GM19025 (cell line): Measurements from ENCODE around the gene SPINT1.
A peak's percentile ranks its signal among the peaks of the same experiment; 100 is the strongest.

ENCODE experiments used
- ATAC-seq: cut with Tn5 transposase; IDR thresholded peaks from one replicate; pipeline ENCODE4 v1.9.1; 2021; ENCODE audit warnings: mild to moderate bottlenecking, low read depth, moderate library complexity; ENCODE audit not compliant: unreplicated experiment

SPINT1 gene, protein sequence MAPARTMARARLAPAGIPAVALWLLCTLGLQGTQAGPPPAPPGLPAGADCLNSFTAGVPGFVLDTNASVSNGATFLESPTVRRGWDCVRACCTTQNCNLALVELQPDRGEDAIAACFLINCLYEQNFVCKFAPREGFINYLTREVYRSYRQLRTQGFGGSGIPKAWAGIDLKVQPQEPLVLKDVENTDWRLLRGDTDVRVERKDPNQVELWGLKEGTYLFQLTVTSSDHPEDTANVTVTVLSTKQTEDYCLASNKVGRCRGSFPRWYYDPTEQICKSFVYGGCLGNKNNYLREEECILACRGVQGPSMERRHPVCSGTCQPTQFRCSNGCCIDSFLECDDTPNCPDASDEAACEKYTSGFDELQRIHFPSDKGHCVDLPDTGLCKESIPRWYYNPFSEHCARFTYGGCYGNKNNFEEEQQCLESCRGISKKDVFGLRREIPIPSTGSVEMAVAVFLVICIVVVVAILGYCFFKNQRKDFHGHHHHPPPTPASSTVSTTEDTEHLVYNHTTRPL

DNA sequence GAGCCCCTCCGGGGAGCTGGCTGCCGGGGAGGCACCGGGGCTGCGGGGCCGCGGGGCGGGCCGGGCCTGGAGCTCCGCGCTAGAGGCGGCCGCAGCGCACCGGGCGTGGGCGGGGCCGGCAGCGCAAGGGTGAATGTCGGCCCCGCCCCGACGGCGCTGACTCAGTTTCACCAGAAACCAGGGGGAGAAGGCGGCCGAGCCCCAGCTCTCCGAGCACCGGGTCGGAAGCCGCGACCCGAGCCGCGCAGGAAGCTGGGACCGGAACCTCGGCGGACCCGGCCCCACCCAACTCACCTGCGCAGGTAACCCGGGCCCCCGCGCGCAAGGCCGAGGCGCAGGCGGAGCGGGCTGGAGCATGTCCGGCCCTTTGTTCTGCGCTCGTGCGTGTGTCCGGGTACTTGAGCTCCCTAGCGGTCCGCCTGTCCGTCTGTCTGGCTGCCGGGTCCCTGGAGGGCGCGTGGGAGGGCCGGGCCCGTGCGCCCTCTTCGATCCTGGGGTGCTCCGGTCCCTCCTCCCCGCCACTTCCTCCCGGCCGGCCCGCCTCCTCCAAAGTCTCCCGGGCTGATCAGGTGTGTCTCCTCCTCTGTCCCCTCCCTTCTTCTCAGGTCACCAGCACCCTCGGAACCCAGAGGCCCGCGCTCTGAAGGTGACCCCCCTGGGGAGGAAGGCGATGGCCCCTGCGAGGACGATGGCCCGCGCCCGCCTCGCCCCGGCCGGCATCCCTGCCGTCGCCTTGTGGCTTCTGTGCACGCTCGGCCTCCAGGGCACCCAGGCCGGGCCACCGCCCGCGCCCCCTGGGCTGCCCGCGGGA is at the start of gene SPINT1:
Gene SPINT1 (plus strand): TSS at position 164 of the 811 bp plus-strand sequence. CDS start 507 bp downstream, at position 671.
- ATAC-seq, result no peak

DNA sequence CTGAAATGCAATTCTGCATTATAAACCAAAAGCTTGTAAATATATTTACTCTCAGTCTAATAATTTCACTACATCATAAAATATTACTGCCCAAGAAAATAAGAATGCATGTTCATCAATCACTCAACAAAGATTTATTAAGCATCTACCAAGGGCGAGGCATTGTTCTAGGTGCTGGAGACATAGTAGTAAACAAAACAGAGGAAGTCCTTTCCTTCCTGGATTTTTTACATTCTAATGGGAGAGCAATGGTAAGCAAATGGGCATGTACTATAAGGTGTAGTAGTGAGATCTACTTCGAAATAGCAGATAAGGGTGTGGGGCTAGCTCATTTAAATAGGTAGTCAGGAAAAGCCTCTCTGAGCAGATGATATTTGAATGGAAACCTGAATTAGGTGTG is 47.8 kb upstream of the SPINT1 start:
- no peak for ATAC-seq

DNA sequence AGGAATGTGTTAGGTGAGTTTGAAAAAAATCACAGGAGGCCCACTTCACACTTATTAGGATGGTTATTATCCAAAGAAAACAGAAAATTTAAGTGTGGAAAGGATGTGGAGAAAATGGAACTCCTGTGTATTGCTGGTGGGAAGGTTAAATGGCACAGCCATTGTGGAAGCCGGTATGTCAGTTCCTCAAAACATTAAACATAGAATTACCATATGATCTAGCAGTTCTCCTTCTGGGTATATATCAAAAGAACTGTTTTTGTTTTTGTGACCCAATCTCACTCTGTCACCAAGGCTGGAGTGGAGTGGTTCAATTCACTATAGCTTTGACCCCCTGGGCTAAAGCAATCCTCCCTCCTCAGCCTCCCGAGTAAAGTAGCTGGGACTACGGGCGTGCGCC is 47.3 kb upstream of the SPINT1 start:
- no peak for ATAC-seq

DNA sequence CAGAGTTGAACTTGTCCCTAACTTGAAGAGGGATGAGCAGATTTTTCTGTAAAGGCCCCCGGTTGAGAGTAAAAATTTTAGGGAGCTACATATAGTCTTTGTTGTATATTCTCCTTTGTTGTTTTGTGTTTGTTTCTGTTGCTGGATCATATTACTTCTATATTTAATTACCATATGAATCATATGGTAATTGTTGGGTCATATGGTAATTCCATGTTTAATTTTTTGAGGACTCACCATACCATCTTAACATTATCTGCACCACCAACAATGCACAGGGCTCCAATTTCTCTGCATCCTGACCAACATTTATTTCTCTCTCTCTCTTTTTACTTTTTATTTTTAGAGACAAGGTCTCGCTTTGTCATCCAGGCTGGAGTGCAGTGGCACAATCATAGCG is 44.3 kb upstream of the SPINT1 start:
- ATAC-seq, result no peak

DNA sequence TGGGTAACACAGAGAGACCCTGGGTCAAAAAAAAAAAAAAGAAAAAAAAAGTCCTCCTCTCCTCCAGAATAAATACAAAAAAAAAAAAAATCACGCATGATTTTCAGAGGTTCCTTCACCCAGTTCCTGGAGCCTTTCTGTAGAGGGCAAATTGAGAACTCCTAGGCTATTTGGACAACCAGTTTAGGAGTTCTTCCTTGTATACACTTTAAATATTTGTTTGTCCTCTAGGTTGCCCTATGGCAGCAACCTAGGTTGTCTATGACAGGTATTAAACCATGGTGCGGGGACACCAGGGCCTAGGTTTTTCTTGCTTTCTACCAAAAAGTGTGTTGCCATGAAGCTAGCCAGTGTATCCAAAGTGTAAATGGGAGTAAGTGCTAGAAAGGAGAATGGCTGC is 40.8 kb upstream of the SPINT1 start:
- ATAC-seq, result no peak

DNA sequence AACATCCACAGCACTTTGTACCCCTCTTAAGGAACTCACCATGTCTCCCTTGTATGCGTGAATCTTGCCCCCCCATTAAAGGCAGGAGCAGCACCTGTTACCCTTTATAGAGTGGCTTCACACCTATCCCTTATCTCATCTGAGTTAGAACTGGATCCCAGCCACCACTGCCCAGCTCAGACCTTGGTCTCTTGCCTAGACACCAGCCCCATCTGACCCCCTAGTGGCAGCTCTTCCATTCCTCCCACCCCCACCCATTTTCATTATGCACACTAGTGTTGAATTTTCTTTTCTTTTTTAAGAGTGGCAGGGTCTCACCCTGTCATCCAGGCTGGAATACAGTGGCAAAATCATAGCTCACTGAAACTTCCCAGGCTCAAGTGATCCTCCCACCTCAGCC is 40.2 kb upstream of the SPINT1 start:
- ATAC-seq, result no peak

DNA sequence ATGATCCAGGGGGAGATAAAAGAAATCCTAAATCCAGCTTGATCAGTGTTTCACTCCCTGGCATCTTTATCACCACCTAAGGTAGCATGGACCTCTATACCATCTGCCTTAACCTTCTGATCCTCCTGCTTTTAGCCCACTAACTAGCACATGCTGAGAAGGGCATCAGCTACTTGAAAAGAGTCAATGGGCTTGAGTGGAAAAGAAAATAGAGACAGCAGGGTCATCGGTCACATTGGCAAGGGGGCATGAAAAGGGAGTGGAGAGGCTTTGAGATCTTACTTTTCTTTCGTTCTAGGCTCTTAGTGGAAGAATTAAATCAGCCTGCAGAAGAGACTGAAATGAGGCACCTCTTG is 37.2 kb upstream of the SPINT1 start:
- ATAC-seq, result no peak

DNA sequence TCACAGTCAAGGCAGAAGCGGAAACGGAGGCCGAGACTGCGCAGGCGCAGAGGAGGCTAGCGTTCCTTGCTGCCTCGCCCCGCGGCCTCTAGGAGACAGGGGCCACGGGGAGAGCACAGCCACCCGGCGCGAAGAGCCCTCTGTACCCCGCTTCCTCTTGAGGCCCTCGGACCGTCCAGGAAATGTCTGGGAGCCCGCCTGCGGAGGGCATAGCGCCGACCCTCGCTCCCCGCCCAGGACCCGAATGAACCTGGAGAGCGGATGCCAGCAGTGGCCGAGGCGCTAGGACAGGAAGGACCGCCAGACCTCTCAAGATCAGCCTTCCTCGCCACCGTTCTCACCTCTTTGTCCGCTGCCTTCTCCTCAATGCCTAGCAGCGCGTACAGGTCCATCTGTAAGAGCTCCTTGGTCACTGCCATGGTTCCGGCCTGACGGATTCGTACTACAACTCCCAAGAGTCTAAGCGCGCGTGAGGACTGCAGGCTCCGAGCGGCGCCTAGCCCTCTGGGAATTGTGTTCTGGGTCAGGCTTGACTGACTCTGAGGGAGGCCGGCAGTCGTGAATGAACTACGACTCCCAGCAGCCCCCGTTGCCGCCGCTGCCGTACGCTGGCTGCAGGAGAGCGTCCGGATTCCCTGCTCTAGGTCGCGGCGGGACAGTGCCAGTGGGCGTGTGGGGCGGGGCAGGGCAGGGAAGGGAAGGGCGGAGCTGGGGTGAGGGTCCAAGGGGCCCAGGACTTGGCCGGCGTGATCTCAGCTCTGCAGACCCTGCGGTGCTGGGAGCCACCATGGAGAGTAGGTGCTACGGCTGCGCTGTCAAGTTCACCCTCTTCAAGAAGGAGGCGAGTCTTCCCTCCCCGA is 36.6 kb upstream of the SPINT1 start, which contains the start of the genes DNAJC17 and ZFYVE19:
Gene DNAJC17 (minus strand): TSS at position 446 of the 860 bp plus-strand sequence. CDS start 27 bp downstream, at position 419.
Gene ZFYVE19 (plus strand): TSS at position 62 of the 860 bp plus-strand sequence. CDS start 501 bp downstream, at position 563.
- peak; percentile 90 for ATAC-seq

DNA sequence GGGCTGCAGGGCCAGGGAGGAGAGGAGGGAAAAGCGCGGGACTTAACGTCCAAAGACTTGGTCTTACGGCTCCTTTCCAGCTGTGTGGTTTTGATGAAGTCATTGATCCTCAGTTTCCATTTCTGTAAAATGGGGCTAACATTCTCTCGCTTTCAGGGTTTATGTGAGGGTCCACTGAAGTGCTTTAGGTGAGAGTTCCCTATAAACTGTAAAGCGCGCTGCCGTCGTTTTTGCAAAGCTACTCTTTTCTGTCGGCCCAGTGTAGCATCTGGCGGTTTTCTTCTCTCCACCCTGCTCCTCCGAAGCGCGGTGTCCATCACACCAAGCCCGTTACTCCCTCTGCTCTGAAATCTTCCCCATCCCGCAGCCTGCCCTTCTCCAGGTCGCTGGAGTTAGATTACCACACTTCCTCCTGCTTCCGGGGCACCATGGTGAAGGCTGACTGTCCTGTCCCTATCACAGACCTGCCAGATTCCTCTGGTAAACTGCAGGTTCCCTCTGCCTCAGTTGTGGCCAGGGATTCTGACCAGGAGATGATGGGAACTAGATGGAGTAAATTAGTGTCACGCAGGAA is 35.9 kb upstream of the SPINT1 start:
- no peak for ATAC-seq

DNA sequence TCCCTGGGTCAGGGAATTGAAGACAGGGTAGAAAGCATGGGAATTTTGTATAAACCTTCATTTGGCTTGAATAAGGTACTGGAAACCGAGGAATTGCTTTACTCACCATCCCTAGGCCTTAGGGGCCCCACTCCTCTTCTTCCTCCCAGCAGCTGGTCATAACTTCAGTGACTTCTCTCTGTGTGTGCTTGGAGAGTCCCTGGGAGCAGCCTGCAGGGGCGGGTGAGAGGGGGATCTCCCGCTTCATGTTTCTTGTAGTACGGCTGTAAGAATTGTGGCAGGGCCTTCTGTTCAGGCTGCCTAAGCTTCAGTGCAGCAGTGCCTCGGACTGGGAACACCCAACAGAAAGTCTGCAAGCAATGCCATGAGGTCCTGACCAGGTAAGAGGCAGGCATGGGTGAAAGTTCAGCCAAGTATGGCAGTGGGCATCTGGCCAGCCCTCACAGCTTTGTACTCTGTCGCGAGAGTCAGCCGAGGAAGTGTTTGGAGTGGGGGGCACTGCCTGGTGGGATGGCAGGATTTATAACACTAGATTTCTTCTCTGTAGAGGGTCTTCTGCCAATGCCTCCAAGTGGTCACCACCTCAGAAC is 34.9 kb upstream of the SPINT1 start:
- ATAC-seq, result no peak

DNA sequence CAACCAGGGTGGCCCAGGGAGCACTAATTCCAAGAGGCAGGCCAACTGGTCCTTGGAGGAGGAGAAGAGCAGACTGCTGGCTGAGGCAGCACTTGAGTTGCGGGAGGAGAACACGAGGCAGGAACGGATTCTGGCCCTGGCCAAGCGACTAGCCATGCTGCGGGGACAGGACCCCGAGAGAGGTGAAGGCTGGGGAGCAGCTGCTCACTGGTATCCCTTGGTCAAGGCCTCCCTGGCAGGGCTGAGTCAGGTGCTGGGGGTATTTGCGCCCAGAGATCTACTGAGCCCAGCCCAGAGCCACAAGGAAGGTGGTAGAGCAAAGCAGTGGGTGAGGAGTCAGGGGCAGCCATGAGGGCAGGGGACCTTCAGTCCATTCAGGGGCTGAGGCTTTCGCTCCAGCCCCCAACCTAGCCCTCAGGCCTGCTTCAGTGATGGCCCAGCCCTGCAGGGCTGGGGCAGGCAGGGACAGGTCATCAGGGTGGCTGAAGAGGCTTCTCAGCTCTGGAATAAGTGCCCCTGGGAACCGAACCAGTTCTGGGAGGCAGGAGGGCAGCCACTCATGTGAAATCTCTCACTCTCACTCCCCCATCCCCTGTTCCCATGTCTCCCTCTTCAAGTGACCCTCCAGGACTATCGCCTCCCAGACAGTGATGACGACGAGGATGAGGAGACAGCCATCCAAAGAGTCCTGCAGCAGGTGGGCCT is 31.0 kb upstream of the SPINT1 start:
- no peak for ATAC-seq

DNA sequence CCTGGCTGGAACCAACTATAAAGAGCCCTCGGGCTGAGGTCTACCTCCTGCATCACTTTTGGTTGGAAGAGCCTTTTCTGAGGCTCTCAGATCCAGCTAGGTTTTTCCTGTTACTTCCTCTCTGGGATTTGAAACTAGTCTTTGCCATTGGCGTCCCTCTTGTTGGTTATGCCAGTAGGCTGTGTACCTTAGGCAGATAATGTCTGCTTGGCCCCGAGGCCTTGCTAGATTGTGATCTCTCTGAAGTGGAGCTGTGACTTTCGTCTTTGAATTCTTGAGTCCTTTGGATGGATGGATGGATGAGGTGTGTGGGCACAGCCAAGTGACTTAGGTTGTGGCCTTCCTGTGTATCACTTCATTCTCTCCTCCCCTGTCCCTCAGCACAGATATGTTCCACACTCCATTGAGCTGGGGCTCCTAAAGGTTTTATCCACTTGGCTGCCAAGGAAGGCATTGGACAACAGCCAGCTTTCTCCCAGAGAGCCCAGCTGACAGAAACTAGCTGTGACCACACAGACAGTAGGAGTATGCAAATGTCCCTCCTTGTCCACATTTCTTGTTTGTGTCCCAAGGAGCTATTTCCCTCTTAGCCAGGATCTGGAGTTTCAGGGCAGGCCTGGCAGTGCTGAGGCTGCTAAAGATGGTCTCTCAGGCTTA is 28.7 kb upstream of the SPINT1 start:
- ATAC-seq, result no peak

DNA sequence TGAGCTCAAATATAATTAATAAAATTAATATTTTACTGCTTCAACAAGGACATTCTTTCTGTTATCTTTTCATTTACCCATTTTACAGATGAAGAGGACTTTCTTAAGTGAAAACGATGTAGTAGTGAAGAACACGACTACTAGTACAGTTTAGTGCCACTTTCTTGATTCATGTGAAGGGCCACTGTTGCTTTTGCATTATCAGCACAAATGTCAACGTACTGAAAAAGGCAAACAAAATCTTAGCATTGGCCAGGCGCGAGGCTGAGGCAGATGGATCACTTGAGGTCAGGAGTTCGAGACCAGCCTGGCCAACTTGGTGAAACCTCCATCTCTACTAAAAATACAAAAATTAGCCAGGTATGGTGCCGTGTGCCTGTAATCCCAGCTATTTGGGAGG is 24.8 kb upstream of the SPINT1 start:
- ATAC-seq, result no peak

DNA sequence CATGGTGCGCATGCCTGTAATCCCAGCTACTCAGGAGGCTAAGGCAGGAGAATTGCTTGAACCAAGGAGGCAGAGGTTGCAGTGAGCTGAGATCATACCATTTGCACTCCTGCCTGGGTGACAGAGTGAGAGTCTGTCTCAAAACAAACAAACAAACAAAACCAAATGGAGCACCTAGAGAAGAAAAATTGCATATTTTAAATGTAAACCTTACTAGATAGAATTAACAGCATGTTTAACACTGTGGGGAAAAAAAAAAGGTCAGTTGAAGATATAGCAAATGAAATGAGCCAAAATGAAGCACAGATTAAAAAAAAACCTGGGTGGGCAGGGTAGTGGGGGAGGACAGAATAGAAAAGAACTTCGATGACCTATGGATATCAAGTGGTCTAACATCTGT is 22.7 kb upstream of the SPINT1 start:
- no peak for ATAC-seq

DNA sequence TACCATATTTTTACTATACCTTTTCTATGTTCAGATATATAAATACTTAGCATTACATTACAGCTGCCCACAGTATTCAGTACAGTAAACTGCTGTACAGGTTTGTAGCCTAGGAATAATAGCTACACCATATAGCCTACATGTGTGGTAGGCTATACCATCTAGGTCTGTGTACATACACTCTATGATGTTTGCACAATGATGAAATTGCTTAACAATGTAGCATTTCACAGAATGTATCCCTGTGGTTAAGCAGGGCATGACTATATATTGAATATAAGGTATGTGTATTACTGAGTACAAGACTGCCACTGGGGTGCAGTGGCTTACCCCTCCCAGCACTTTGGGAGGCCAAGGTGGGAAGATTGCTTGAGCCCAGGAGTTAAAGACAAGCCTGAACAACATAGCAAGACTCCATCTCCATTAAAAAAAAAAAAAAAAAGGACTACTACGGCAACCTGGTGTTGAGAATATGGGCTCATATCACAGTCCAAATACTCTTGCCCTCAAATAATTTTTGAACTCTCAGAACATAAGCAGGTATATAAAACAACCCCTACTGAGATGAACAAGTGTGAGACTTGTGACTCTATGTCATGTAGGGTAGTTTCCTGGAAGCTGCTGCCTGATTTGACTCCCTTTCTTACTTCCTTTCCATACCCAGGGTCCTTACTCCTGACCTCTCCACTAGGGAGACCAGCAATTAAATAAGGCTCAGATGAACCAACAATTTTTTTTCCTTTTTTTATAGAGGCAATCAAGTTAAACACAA is 20.1 kb upstream of the SPINT1 start:
- ATAC-seq, result no peak

DNA sequence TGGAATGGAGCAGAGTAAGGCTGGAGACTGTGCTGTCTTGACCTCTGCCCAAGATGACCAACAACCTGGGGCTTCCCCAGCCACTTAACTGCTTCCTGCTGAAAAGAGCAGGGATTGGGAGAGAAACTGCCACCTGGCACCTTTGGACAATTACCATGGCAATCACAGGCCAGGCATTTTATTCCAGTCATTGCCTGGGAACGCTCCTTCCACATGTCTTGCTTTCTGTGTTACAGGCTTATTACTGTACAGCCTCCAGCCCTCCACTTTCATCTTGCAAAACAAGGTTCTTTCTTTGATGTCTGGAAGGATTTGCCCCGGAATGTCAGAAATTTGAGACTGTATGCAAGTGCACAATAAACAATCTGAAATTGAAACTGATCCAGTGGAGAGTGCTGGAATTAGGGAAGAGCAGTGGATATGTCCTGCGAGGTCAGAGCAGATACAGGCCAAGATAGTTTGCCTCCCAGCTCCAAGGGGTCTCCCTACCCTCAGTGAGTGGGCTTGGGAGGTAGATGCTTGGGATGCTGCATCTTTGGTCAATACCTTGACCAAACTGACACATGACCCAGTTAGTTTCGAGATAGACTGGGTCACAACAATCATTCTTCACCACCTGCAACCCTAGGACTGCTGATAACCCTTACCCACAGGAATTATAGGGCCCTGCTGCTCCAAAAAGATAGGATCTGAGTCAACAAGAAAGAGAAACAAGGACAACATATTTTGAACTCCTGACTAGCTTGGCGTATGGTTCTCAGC is 18.0 kb upstream of the SPINT1 start:
- ATAC-seq, result no peak

DNA sequence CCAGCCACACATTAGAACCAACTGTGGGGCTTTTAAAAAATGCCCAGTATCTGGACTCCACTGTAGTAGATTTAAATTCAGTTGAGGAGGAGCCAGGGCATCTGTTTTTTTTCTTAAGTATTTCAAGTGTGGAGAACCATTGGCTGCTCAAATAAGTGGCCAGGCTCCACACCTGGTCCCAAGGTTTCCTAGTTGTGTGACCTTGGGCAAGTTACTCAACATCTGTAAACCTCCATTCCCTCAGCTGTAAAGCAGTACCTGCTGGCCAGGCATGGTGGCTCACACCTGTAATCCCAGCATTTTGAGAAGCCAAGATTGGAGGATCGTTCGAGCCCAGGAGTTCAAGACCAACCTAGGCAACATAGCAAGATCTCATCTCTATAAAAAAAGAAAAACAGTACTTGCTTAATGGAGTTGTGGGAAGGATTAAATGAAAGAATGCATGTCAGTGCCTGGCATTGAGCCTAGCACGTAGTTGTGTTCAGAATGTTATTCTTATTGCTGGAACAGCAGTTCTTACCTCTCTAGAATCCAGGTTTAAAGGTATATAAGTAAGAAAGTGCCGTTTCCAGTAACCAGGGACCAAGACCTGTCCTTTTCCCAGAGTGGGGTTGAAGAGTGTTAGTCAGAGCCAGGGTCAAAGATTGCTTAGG is 17.3 kb upstream of the SPINT1 start:
- ATAC-seq, result no peak
